COLO668 (cell line): ENCODE measurements around the gene ZNF76.
"Not testable (repeated sequence)": the region's sequence is repeated elsewhere in the genome, so short reads cannot be mapped to it uniquely, and the experiment has no call there.

ENCODE experiments used
- DNase-seq: peaks from one replicate; lab custom pipeline; 2025; ENCODE audit not compliant: unreplicated experiment; lab: John Stamatoyannopoulos, UW

The ZNF76 gene

GRCh38 chr6:35327349-35328027 lies 68.0 kb downstream of the ZNF76 start:
- DNase-seq: peak; percentile 39

GRCh38 chr6:35328108-35328723 lies 68.7 kb downstream of the ZNF76 start:
- no peak for DNase-seq

GRCh38 chr6:35328965-35329364 lies 69.4 kb downstream of the ZNF76 start:
- not testable (repeated sequence) for DNase-seq

- no peak for DNase-seq
Measured at GRCh38 chr6:35330541-35331119, 71.1 kb downstream of the ZNF76 start.

GRCh38 chr6:35332074-35332887 lies 72.7 kb downstream of the ZNF76 start:
- peak; percentile 76 for DNase-seq

- DNase-seq: no peak
Measured at GRCh38 chr6:35341557-35341956, 82.0 kb downstream of the ZNF76 start.

- DNase-seq: peak; percentile 92
Measured at GRCh38 chr6:35342258-35343091, 82.9 kb downstream of the ZNF76 start, which contains the start of gene PPARD. PPARD (plus strand) TSS chr6:35342558; CDS start chr6:35411088, 68,530 bp downstream.

- DNase-seq: no peak
Measured at GRCh38 chr6:35343092-35343834, 83.7 kb downstream of the ZNF76 start.

GRCh38 chr6:35343835-35344550 lies 84.5 kb downstream of the ZNF76 start:
- DNase-seq: no peak
